Measurements from ENCODE around the gene HOXA9.

DNA sequence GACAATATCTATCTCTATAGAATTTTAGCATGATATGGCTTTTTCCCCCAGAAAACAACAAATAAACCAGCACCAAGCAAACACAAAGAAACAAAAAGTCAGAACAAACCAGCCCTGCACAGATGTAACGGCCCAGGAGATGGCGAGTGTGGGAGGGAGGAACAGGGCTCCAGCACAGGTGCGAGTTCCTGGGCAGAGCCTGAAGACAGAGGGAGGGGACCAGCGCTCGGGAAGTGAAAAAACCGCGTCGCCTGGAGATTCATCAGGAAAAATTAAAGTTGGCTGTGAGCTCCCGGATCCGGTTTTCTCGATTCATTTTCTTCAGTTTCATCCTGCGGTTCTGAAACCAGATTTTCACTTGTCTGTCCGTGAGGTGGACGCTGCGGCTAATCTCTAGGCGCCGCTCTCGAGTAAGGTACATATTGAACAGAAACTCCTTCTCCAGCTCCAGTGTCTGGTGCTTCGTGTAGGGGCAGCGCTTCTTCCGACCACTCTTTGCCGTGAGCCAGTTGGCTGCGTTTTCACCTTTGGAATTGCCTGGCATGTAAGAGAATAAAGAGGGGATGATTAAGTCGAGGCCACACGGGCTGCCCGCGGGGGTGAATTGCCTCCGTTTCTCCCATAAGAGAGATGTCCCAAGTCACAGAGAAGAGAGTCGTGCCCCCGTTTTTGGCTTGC is 6.4 kb upstream of the HOXA9 start:
- TF ChIP-seq, protein P1, sequence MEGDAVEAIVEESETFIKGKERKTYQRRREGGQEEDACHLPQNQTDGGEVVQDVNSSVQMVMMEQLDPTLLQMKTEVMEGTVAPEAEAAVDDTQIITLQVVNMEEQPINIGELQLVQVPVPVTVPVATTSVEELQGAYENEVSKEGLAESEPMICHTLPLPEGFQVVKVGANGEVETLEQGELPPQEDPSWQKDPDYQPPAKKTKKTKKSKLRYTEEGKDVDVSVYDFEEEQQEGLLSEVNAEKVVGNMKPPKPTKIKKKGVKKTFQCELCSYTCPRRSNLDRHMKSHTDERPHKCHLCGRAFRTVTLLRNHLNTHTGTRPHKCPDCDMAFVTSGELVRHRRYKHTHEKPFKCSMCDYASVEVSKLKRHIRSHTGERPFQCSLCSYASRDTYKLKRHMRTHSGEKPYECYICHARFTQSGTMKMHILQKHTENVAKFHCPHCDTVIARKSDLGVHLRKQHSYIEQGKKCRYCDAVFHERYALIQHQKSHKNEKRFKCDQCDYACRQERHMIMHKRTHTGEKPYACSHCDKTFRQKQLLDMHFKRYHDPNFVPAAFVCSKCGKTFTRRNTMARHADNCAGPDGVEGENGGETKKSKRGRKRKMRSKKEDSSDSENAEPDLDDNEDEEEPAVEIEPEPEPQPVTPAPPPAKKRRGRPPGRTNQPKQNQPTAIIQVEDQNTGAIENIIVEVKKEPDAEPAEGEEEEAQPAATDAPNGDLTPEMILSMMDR (IDR thresholded peaks at IDR 0.05; ENCODE audit: low read depth, low read length, missing input control): no peak
- no peak for TF ChIP-seq YY1 (IDR thresholded peaks at IDR 0.05)
- TF ChIP-seq RXRA (IDR thresholded peaks at IDR 0.05): no peak
- no peak for TF ChIP-seq RAD21 (IDR thresholded peaks at IDR 0.05)
- TF ChIP-seq, protein P2, sequence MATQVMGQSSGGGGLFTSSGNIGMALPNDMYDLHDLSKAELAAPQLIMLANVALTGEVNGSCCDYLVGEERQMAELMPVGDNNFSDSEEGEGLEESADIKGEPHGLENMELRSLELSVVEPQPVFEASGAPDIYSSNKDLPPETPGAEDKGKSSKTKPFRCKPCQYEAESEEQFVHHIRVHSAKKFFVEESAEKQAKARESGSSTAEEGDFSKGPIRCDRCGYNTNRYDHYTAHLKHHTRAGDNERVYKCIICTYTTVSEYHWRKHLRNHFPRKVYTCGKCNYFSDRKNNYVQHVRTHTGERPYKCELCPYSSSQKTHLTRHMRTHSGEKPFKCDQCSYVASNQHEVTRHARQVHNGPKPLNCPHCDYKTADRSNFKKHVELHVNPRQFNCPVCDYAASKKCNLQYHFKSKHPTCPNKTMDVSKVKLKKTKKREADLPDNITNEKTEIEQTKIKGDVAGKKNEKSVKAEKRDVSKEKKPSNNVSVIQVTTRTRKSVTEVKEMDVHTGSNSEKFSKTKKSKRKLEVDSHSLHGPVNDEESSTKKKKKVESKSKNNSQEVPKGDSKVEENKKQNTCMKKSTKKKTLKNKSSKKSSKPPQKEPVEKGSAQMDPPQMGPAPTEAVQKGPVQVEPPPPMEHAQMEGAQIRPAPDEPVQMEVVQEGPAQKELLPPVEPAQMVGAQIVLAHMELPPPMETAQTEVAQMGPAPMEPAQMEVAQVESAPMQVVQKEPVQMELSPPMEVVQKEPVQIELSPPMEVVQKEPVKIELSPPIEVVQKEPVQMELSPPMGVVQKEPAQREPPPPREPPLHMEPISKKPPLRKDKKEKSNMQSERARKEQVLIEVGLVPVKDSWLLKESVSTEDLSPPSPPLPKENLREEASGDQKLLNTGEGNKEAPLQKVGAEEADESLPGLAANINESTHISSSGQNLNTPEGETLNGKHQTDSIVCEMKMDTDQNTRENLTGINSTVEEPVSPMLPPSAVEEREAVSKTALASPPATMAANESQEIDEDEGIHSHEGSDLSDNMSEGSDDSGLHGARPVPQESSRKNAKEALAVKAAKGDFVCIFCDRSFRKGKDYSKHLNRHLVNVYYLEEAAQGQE (IDR thresholded peaks at IDR 0.05): no peak
- TF ChIP-seq HNF4G (IDR thresholded peaks at IDR 0.05): no peak
- TF ChIP-seq, protein P3, sequence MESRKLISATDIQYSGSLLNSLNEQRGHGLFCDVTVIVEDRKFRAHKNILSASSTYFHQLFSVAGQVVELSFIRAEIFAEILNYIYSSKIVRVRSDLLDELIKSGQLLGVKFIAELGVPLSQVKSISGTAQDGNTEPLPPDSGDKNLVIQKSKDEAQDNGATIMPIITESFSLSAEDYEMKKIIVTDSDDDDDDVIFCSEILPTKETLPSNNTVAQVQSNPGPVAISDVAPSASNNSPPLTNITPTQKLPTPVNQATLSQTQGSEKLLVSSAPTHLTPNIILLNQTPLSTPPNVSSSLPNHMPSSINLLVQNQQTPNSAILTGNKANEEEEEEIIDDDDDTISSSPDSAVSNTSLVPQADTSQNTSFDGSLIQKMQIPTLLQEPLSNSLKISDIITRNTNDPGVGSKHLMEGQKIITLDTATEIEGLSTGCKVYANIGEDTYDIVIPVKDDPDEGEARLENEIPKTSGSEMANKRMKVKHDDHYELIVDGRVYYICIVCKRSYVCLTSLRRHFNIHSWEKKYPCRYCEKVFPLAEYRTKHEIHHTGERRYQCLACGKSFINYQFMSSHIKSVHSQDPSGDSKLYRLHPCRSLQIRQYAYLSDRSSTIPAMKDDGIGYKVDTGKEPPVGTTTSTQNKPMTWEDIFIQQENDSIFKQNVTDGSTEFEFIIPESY (IDR thresholded peaks at IDR 0.05): no peak
- TF ChIP-seq, protein P4, sequence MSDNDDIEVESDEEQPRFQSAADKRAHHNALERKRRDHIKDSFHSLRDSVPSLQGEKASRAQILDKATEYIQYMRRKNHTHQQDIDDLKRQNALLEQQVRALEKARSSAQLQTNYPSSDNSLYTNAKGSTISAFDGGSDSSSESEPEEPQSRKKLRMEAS (IDR thresholded peaks at IDR 0.05): no peak
- TF ChIP-seq, protein P5, sequence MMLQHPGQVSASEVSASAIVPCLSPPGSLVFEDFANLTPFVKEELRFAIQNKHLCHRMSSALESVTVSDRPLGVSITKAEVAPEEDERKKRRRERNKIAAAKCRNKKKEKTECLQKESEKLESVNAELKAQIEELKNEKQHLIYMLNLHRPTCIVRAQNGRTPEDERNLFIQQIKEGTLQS (IDR thresholded peaks at IDR 0.05): no peak
